HCT116 (cell line): ENCODE results near the gene CAPNS1.
"Not testable (repeated sequence)": the region's sequence is repeated elsewhere in the genome, so short reads cannot be mapped to it uniquely, and the experiment has no call there.

Experiments
- EGR1 ChIP-seq: IDR thresholded peaks from 2 replicates; pipeline ENCODE4 v1.6.1; 2012; ENCODE audit warnings: low read depth
- EZH2 ChIP-seq: fragments of 200-600 bp; sonication (generic); IDR thresholded peaks from 2 replicates; pipeline ENCODE4 v1.6.1; 2017; ENCODE audit warnings: antibody characterized with exemption, mixed run types
- EZH2phosphoT487 ChIP-seq: fragments of 200-600 bp; IDR thresholded peaks from 2 replicates; pipeline ENCODE4 v1.6.1; 2018; ENCODE audit warnings: antibody characterized with exemption, borderline replicate concordance
- JUND ChIP-seq: IDR thresholded peaks from 2 replicates; pipeline ENCODE4 v1.6.1; 2012
- POLR2A ChIP-seq: IDR thresholded peaks from 2 replicates; pipeline ENCODE4 v1.7.0; 2011; ENCODE audit warnings: borderline replicate concordance; ENCODE audit not compliant: insufficient read depth, insufficient read length; ENCODE audit errors: extremely low read depth
- POLR2AphosphoS5 ChIP-seq: IDR thresholded peaks from 2 replicates; pipeline ENCODE4 v1.6.1; 2011; ENCODE audit warnings: mild to moderate bottlenecking, low read depth, low read length, moderate library complexity
- RAD21 ChIP-seq: IDR thresholded peaks from 2 replicates; pipeline ENCODE4 v1.6.1; 2012; ENCODE audit warnings: low read depth, mild to moderate bottlenecking
- SP1 ChIP-seq: IDR thresholded peaks from 2 replicates; pipeline ENCODE4 v1.6.1; 2012; ENCODE audit warnings: low read depth
- TCF7L2 ChIP-seq: IDR thresholded peaks from 2 replicates; pipeline ENCODE4 v1.7.0; 2011; ENCODE audit warnings: borderline replicate concordance, inconsistent platforms; ENCODE audit not compliant: insufficient read depth, insufficient read length; ENCODE audit errors: extremely low read depth
- ZFX ChIP-seq: fragments of 450-650 bp; IDR thresholded peaks from 2 replicates; pipeline ENCODE4 v1.6.1; 2017
- ZNF274 ChIP-seq: fragments of 200-500 bp; sonication (Bioruptor generic); IDR thresholded peaks from 2 replicates; pipeline ENCODE4 v1.6.1; 2014; ENCODE audit warnings: mild to moderate bottlenecking, low read depth, low read length, inconsistent platforms
- TF ChIP-seq, protein P1 (sequence below), 3 experiments: fragments of 200-600 bp in 1 of 3; sonication (generic) in 1 of 3; IDR thresholded peaks in 2 of 3; conservative IDR thresholded peaks in 1 of 3; 2 replicates each; pipeline ENCODE4 v1.5.1; 2012 to 2017; ENCODE audit warnings: low read depth in 2 of 3, low read length in 2 of 3, antibody characterized with exemption in 1 of 3, borderline replicate concordance in 1 of 3, control low read depth in 1 of 3, mild to moderate bottlenecking in 1 of 3, mixed read lengths in 1 of 3, mixed run types in 1 of 3, moderate library complexity in 1 of 3; ENCODE audit not compliant: insufficient read depth in 1 of 3
- TF ChIP-seq, protein P2 (sequence below): IDR thresholded peaks from 2 replicates; pipeline ENCODE4 v1.6.1; 2012; ENCODE audit warnings: low read depth

DNA sequence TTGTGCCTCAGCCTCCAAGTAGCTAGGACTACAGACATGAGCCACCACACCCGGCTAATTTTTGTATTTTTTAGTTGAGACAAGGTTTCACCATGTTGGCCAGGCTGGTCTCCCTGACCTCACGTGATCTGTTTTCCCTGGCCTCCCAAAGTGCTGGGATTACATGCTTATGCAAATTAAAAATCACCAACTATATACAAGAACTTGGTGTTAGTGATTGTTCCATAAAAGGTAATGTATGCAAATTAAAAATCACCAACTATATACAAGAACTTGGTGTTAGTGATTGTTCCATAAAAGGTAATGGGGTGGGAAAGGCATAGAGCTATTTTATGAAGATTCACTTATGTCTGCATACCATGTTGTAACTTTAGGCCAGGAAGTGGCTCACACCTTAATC lies 39.2 kb downstream of the CAPNS1 start:
- TF ChIP-seq, protein P1, sequence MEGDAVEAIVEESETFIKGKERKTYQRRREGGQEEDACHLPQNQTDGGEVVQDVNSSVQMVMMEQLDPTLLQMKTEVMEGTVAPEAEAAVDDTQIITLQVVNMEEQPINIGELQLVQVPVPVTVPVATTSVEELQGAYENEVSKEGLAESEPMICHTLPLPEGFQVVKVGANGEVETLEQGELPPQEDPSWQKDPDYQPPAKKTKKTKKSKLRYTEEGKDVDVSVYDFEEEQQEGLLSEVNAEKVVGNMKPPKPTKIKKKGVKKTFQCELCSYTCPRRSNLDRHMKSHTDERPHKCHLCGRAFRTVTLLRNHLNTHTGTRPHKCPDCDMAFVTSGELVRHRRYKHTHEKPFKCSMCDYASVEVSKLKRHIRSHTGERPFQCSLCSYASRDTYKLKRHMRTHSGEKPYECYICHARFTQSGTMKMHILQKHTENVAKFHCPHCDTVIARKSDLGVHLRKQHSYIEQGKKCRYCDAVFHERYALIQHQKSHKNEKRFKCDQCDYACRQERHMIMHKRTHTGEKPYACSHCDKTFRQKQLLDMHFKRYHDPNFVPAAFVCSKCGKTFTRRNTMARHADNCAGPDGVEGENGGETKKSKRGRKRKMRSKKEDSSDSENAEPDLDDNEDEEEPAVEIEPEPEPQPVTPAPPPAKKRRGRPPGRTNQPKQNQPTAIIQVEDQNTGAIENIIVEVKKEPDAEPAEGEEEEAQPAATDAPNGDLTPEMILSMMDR (IDR thresholded peaks at IDR 0.05 in 2 of 3, conservative IDR thresholded peaks at IDR 0.05 in 1 of 3; ENCODE audit: borderline replicate concordance in 1 of 3, insufficient read depth in 1 of 3, low read depth in 2 of 3, low read length in 2 of 3) = not testable (repeated sequence)
- TF ChIP-seq POLR2A, ZFX, POLR2AphosphoS5, EZH2phosphoT487, EGR1, EZH2, RAD21, TCF7L2, ZNF274, SP1, JUND: not testable (repeated sequence)
- TF ChIP-seq, protein P2, sequence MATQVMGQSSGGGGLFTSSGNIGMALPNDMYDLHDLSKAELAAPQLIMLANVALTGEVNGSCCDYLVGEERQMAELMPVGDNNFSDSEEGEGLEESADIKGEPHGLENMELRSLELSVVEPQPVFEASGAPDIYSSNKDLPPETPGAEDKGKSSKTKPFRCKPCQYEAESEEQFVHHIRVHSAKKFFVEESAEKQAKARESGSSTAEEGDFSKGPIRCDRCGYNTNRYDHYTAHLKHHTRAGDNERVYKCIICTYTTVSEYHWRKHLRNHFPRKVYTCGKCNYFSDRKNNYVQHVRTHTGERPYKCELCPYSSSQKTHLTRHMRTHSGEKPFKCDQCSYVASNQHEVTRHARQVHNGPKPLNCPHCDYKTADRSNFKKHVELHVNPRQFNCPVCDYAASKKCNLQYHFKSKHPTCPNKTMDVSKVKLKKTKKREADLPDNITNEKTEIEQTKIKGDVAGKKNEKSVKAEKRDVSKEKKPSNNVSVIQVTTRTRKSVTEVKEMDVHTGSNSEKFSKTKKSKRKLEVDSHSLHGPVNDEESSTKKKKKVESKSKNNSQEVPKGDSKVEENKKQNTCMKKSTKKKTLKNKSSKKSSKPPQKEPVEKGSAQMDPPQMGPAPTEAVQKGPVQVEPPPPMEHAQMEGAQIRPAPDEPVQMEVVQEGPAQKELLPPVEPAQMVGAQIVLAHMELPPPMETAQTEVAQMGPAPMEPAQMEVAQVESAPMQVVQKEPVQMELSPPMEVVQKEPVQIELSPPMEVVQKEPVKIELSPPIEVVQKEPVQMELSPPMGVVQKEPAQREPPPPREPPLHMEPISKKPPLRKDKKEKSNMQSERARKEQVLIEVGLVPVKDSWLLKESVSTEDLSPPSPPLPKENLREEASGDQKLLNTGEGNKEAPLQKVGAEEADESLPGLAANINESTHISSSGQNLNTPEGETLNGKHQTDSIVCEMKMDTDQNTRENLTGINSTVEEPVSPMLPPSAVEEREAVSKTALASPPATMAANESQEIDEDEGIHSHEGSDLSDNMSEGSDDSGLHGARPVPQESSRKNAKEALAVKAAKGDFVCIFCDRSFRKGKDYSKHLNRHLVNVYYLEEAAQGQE = not testable (repeated sequence)
